Right lobe of liver (tissue), 6 donors: ENCODE results near the gene DMRTC2. TPM values are rescaled to one million over a fixed set of nuclear protein-coding genes. Genes with fewer than 3 reads are reported as not detected.

ENCODE experiments used
- ATAC-seq, 4 donors: fragments of 200-7000 bp; cut with Tn5 transposase; one replicate each; pipeline ENCODE4 v1.9.1; 2020; ENCODE audit warnings: mild to moderate bottlenecking in 4 of 4, moderate library complexity in 4 of 4
- DNase-seq, 3 donors: peaks; one replicate each; pipeline ENCODE4 v3.0.0-alpha.2; 2020
- H3K27ac ChIP-seq, 3 donors: fragments of 200-600 bp; one replicate each; pipeline ENCODE4 v1.8.0; 2022
- H3K27me3 ChIP-seq, 2 donors: fragments of 200-600 bp; one replicate each; pipeline ENCODE4 v1.8.0; 2022
- H3K36me3 ChIP-seq, 4 donors: fragments of 200-600 bp; sonication (generic) in 1 of 4; one replicate each; pipeline versions ENCODE4 v1.5.1 to v1.8.0; 2017 to 2022; ENCODE audit warnings: control low read depth in 1 of 4
- H3K4me1 ChIP-seq, 4 donors: fragments of 200-600 bp; sonication (generic) in 1 of 4; one replicate each; pipeline versions ENCODE4 v1.5.1 to v1.8.0; 2017 to 2022; ENCODE audit warnings: control low read depth in 1 of 4
- H3K4me3 ChIP-seq, 3 donors: fragments of 200-600 bp; one replicate each; pipeline ENCODE4 v1.8.0; 2022
- H3K9me3 ChIP-seq, 4 donors: fragments of 200-600 bp; sonication (generic) in 1 of 4; one replicate each; pipeline versions ENCODE4 v1.5.1 to v1.8.0; 2017 to 2022; ENCODE audit warnings: control low read depth in 1 of 4
- POLR2A ChIP-seq: fragments of 450-650 bp; IDR thresholded peaks from one replicate; pipeline ENCODE4 v1.6.1; 2017; ENCODE audit warnings: antibody characterized with exemption, mild to moderate bottlenecking
- WGBS: methylation state at CpG from one replicate; pipeline ENCODE4 v1.1.6; 2018; ENCODE audit warnings: low coverage, low lambda C conversion rate; ENCODE audit not compliant: insufficient coverage; ENCODE audit errors: missing lambda C conversion rate; 5-methylcytosine and 5-hydroxymethylcytosine counted together
- intact Hi-C, 2 donors: fragments of 100-400 bp; cut with DNase I; formaldehyde crosslinking; loops; one replicate each; pipeline versions ENCODE4 v1.11.2 to v1.14.1; 2022
- total RNA-seq, 6 experiments: library from RNA; depleted of rRNA in 2 of 6; stranded (reverse); fragments of >200 nt in 2 of 6; fragmentation: NEBNext Ultra II Directional in 3 of 6; extraction: Animal tissue kit (Norgen Biotek cat#: 25700) in 3 of 6; gene quantifications; one replicate each; pipeline versions ENCODE4 v1.1.0 to v1.2.4, GENCODE V29; 2016 to 2023
- TF ChIP-seq, protein P1 (sequence below), 4 donors: fragments of 200-600 bp in 3 of 4; fragments of 450-650 bp in 1 of 4; IDR thresholded peaks; one replicate each; pipeline versions ENCODE4 v1.5.1 to v1.8.0; 2016 to 2022; ENCODE audit warnings: antibody characterized with exemption in 4 of 4, mild to moderate bottlenecking in 2 of 4
- donor health status: DM: no; HTN: yes; CAD: no.
- donor health status: DM: no; HTN: no; CAD: no.
- donor health status: DM: no; HTN: no; CAD: no.
- donor health status: DM: no; HTN: yes; CAD: no.
- donor health status: DM: no; HTN: yes; CAD: no.

The DMRTC2 gene
- total RNA-seq, 6 experiments from 2014 or later: not detected

DNA sequence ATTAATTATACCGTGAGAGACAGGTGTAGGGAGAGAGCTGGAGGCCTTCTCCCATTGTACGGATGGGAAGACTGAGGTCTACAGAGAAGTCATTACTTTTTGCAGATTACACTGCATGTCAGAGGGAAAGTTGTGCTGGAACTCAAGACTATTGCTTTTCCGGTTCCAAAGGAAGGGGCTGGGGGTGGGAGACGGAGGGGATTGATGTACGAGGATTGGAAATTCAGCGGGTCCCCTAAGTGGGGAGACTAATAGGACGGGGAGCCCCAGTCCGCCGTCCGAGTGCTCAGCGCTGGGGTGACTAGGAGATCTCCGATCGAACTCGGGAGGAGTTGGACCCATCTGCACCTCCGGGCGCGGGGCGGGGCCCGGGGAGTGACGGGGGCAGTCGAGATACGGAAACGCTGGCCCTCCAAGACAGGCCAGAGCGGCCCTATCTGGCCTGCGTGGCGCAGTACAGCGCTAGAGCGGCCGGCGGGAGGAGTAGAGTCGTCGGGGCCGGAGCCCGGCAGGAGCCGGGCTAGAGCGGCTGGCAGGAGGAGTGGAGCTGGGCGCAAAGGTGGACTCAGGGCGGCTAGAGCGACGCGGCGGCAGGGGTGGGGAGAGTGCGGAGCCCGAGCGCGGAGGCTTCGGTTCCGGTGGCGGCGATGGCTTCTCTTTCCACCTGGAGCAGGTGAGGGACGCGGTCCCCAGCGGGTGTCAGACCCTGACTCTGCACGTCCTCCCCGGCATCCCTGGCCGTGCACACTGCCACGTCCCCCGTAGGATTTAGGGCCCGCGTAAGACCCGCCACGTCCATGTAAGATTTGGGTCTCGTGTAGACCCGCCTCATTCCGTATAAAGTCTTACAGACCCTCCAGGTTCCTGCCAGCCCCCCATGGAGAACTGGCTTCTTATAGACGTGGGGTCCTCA, 39.2 kb downstream of the DMRTC2 start:
- Histone ChIP-seq H3K4me3 (peak overlapping the region; percentile 62 to 94 (median 93)), H3K27me3 (no peaks in the 10 kb centered on the region), H3K27ac (peak overlapping the region; percentile 68 to 85 (median 76)), H3K36me3 (peaks cover 0 to 3% (median 0%) of the 10 kb centered on the region in 4 donors), H3K4me1 (peaks cover 0 to 8% (median 2%) of the 10 kb centered on the region in 4 donors), H3K9me3 (no peaks in the 10 kb centered on the region)
- intact Hi-C loops: no loop called here
- under 1% methylated on average over 33 of the region's 66 CpGs for WGBS
- ATAC-seq: peak; percentile 94 to 97 (median 96)
- DNase-seq: peak; percentile 97 to 99 (median 97)
- TF ChIP-seq, protein P1, sequence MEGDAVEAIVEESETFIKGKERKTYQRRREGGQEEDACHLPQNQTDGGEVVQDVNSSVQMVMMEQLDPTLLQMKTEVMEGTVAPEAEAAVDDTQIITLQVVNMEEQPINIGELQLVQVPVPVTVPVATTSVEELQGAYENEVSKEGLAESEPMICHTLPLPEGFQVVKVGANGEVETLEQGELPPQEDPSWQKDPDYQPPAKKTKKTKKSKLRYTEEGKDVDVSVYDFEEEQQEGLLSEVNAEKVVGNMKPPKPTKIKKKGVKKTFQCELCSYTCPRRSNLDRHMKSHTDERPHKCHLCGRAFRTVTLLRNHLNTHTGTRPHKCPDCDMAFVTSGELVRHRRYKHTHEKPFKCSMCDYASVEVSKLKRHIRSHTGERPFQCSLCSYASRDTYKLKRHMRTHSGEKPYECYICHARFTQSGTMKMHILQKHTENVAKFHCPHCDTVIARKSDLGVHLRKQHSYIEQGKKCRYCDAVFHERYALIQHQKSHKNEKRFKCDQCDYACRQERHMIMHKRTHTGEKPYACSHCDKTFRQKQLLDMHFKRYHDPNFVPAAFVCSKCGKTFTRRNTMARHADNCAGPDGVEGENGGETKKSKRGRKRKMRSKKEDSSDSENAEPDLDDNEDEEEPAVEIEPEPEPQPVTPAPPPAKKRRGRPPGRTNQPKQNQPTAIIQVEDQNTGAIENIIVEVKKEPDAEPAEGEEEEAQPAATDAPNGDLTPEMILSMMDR (IDR thresholded peaks at IDR 0.05): peak in 3 of 4 donors; percentile 9 to 41 (median 19)
- TF ChIP-seq POLR2A: peak; percentile 88

DNA sequence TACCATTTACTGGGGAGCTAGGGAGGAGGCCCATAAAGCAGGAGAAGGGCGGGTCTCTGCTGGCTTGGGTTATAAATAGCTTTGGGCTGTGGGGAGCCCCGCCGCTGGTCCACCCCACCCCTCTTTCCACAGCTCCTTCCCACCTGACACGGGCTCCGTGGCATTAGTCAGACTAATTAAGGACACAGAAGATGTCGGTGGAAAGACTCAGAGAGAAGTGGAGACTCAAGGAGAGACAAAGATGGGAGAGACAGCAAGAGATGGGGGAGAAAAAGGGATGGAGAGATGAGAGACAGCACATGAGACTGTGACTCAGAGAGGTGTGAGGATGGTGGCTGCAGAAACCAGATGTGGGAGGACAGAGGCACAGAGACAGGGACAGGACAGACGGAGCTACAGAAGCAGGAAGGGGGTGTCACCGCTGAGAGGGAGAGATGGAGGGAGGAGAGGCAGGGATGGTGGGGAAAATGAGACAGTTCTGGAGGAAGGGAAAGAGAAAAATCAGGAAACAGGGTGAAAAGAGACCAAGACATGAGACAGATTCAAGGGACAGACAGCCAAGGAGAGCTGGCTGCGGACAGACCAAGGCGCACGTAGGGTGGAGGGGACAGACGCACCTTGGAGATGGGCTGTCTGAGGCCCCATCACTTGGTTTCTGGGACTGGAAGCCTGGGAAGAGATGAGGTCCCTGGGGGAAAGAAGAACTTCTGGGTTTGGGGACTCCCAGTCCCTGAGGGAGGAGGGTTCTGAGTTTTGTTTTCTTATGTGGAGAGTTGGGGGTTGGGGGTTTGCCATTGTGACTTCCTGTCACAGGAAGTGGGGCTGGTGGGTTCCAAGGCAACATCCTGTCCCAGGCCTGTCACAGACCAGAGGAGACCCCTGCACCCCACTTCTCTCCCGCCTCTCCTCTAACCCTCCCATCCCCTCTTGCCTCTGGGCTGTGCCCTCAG, 42.2 kb downstream of the DMRTC2 start:
- peaks cover 0 to 6% (median 2%) of the 10 kb centered on the region in 4 donors for H3K36me3 ChIP-seq
- no peak overlapping the region for H3K27ac ChIP-seq
- 61% methylated on average over 11 of the region's 13 CpGs for WGBS
- TF ChIP-seq POLR2A: no peak
- TF ChIP-seq, protein P1 (IDR thresholded peaks at IDR 0.05): no peak
- H3K9me3 ChIP-seq: no peaks in the 10 kb centered on the region
- intact Hi-C loops: no loop called here
- H3K4me3 ChIP-seq: no peak overlapping the region
- no peak for DNase-seq
- H3K27me3 ChIP-seq: no peaks in the 10 kb centered on the region
- no peak for ATAC-seq
- peaks cover 0 to 8% (median 2%) of the 10 kb centered on the region in 4 donors for H3K4me1 ChIP-seq

DNA sequence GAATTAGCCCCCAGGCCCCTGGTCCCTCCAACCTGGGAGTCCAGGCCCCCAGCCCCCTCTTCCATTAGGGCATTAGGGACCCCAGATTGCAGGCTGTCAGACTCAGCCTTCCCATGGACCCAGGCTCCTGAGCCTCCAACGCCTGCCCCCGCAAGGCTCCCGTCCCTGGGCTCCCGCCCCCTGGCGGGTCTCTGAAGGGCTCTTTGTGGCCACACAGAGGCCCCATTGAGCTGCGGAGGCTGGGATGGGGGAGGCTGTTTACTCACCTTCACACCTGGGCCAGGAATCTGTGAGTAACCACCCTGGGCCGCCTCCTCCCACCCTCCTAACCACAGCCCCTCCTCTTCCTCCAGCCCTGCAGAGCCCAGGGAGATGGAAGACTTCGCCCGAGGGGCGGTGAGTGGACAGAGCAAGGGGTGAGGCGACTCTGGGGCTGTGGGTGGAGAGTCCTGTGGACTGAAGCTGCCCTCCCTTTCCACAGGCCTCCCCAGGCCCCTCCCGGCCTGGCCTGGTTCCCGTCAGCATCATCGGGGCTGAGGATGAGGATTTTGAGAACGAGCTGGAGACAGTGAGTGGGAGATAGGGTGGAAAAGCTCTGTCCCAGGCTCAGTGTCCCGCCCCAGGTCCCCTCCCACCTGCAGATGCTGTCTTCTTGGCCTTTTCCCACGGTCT, 43.0 kb downstream of the DMRTC2 start:
- Histone ChIP-seq H3K36me3 (peaks cover 0 to 6% (median 4%) of the 10 kb centered on the region in 4 donors), H3K9me3 (no peaks in the 10 kb centered on the region), H3K4me3 (no peak overlapping the region), H3K27me3 (no peaks in the 10 kb centered on the region), H3K27ac (no peak overlapping the region), H3K4me1 (peaks cover 0 to 8% (median 2%) of the 10 kb centered on the region in 4 donors)
- peak in 1 of 3 donors; percentile 64 for DNase-seq
- no peak for ATAC-seq
- intact Hi-C loops: no loop called here
- TF ChIP-seq POLR2A: no peak
- TF ChIP-seq, protein P1 (IDR thresholded peaks at IDR 0.05): no peak
- WGBS: 65% methylated on average over 4 of the region's 17 CpGs

DNA sequence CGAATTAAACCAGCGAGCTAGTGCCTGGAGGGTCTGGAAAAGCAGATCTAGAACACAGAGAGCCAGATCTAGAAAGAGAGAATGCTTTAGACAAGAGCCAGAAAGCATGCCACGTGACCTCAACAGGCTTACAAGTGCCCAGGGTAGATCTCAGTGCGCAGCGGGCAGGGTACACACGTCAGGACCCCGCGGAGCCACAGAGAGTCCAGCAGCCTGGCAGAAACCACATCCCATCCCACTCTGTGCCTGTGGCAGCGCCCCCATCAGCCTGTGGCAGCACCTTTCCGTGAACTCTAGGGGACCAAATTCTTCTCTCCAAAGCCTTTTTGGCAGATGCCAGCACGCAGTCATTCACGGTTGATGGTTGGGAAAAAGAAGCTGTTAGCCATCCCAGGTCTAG, 44.1 kb downstream of the DMRTC2 start:
- H3K4me3 ChIP-seq: no peak overlapping the region
- no peaks in the 10 kb centered on the region for H3K9me3 ChIP-seq
- peaks cover 0 to 8% (median 2%) of the 10 kb centered on the region in 4 donors for H3K4me1 ChIP-seq
- WGBS: 94% methylated on average over 3 of the region's 12 CpGs
- no peak for ATAC-seq
- H3K36me3 ChIP-seq: peaks cover 0 to 6% (median 4%) of the 10 kb centered on the region in 4 donors
- H3K27ac ChIP-seq: no peak overlapping the region
- no peaks in the 10 kb centered on the region for H3K27me3 ChIP-seq
- DNase-seq: no peak
- TF ChIP-seq POLR2A: no peak
- TF ChIP-seq, protein P1 (IDR thresholded peaks at IDR 0.05): no peak
- intact Hi-C loops: no loop called here
